WTC11 (cell line): ENCODE data around the gene DHRS1. TPM values are rescaled to one million over a fixed set of nuclear protein-coding genes. Genes with fewer than 3 reads are reported as not detected.

ENCODE experiments used
- ATAC-seq: fragments of 200-7000 bp; cut with Tn5 transposase; 2 replicates; pipeline ENCODE4 v1.10.0; 2021; ENCODE audit warnings: mild to moderate bottlenecking, moderate library complexity
- CTCF ChIA-PET: fragments of 300-600 bp; sonication (Branson Sonifier 250); formaldehyde crosslinking; loops from one replicate; lab custom pipeline; 2021; ENCODE audit warnings: antibody characterized with exemption; lab: Charles Lee
- POLR2A ChIA-PET: fragments of 350-600 bp; sonication (Branson Sonifier 250); formaldehyde crosslinking; loops from one replicate; lab custom pipeline; 2021; ENCODE audit warnings: antibody characterized with exemption; lab: Charles Lee
- DNase-seq: peaks from one replicate; pipeline ENCODE4 v3.0.0; 2021; ENCODE audit warnings: low spot score
- H3K27ac Mint-ChIP-seq: 2 replicates; pipeline ENCODE4 v1.8.0; 2021; ENCODE audit warnings: mixed read lengths
- H3K27me3 Mint-ChIP-seq: 2 replicates; pipeline ENCODE4 v1.8.0; 2021; ENCODE audit warnings: low read depth, mild to moderate bottlenecking, moderate library complexity, mixed read lengths
- H3K36me3 Mint-ChIP-seq: 2 replicates; pipeline ENCODE4 v1.8.0; 2021; ENCODE audit warnings: mixed read lengths
- H3K4me1 Mint-ChIP-seq: 2 replicates; pipeline ENCODE4 v1.8.0; 2022; ENCODE audit warnings: mixed read lengths
- H3K4me3 Mint-ChIP-seq: 2 replicates; pipeline ENCODE4 v1.8.0; 2021; ENCODE audit warnings: mild to moderate bottlenecking, moderate library complexity, mixed read lengths
- H3K9me3 Mint-ChIP-seq: 2 replicates; pipeline ENCODE4 v1.8.0; 2021; ENCODE audit warnings: mixed read lengths
- ARID4B ChIP-seq: sonication (generic); formaldehyde crosslinking; IDR thresholded peaks from 2 replicates; pipeline ENCODE4 v1.8.0; 2023; ENCODE audit warnings: missing genetic modification reagents, mild to moderate bottlenecking, borderline replicate concordance
- ATF6 ChIP-seq: sonication (generic); formaldehyde crosslinking; IDR thresholded peaks from 2 replicates; pipeline ENCODE4 v1.8.1; 2023; ENCODE audit warnings: mild to moderate bottlenecking, missing genetic modification reagents
- CREM ChIP-seq: sonication (generic); formaldehyde crosslinking; IDR thresholded peaks from 2 replicates; pipeline ENCODE4 v1.8.1; 2022; ENCODE audit warnings: mild to moderate bottlenecking, missing genetic modification reagents, moderate library complexity
- E2F1 ChIP-seq: sonication (generic); formaldehyde crosslinking; IDR thresholded peaks from 2 replicates; pipeline ENCODE4 v1.8.0; 2022; ENCODE audit warnings: mild to moderate bottlenecking, missing genetic modification reagents
- E2F5 ChIP-seq: sonication (generic); formaldehyde crosslinking; IDR thresholded peaks from 2 replicates; pipeline ENCODE4 v1.8.1; 2022; ENCODE audit warnings: mild to moderate bottlenecking, moderate library complexity, missing genetic modification reagents
- FOXP1 ChIP-seq: sonication (generic); formaldehyde crosslinking; IDR thresholded peaks from 2 replicates; pipeline ENCODE4 v1.8.0; 2022; ENCODE audit warnings: missing genetic modification reagents, mild to moderate bottlenecking, moderate library complexity, borderline replicate concordance
- IRF1 ChIP-seq: sonication (generic); formaldehyde crosslinking; IDR thresholded peaks from 2 replicates; pipeline ENCODE4 v1.8.0; 2023; ENCODE audit warnings: missing genetic modification reagents
- RELA ChIP-seq: sonication (generic); formaldehyde crosslinking; IDR thresholded peaks from 2 replicates; pipeline ENCODE4 v1.8.1; 2022; ENCODE audit warnings: missing genetic modification reagents, mild to moderate bottlenecking, borderline replicate concordance
- TP53 ChIP-seq: sonication (generic); formaldehyde crosslinking; IDR thresholded peaks from 2 replicates; pipeline ENCODE4 v1.8.1; 2023; ENCODE audit warnings: mild to moderate bottlenecking, missing genetic modification reagents
- ZMAT4 ChIP-seq: fragments of 250-450 bp; sonication (Bioruptor Pico); IDR thresholded peaks from 2 replicates; pipeline ENCODE4 v1.9.0; 2021; ENCODE audit warnings: mild to moderate bottlenecking
- ZNF219 ChIP-seq: sonication (generic); formaldehyde crosslinking; IDR thresholded peaks from 2 replicates; pipeline ENCODE4 v1.8.0; 2023; ENCODE audit warnings: missing genetic modification reagents, mild to moderate bottlenecking, borderline replicate concordance
- ZNF232 ChIP-seq: sonication (generic); formaldehyde crosslinking; IDR thresholded peaks from 2 replicates; pipeline ENCODE4 v1.8.0; 2022; ENCODE audit warnings: mild to moderate bottlenecking, missing genetic modification reagents
- ZNF425 ChIP-seq: fragments of 250-450 bp; sonication (Bioruptor Pico); conservative IDR thresholded peaks from 2 replicates; pipeline ENCODE4 v1.9.0; 2021; ENCODE audit warnings: mild to moderate bottlenecking
- total RNA-seq: library from RNA; stranded (reverse); gene quantifications from 3 replicates; pipeline ENCODE4 v1.2.3, GENCODE V29; 2021
- TF ChIP-seq, protein P1 (sequence below): fragments of 250-450 bp; sonication (Bioruptor Pico); IDR thresholded peaks from 2 replicates; pipeline ENCODE4 v1.9.0; 2021; ENCODE audit warnings: mild to moderate bottlenecking
- TF ChIP-seq, protein P2 (sequence below): sonication (generic); formaldehyde crosslinking; conservative IDR thresholded peaks from 2 replicates; pipeline ENCODE4 v1.8.1; 2023; ENCODE audit warnings: mild to moderate bottlenecking, low read depth, missing genetic modification reagents, moderate library complexity

The DHRS1 gene
- total RNA-seq, 1 experiment from 2014 or later, result 13.9 TPM

- TF ChIP-seq E2F1, result no peak
- no peak for TF ChIP-seq ATF6 (CRISPR knock-in tag)
- TF ChIP-seq, protein P1, sequence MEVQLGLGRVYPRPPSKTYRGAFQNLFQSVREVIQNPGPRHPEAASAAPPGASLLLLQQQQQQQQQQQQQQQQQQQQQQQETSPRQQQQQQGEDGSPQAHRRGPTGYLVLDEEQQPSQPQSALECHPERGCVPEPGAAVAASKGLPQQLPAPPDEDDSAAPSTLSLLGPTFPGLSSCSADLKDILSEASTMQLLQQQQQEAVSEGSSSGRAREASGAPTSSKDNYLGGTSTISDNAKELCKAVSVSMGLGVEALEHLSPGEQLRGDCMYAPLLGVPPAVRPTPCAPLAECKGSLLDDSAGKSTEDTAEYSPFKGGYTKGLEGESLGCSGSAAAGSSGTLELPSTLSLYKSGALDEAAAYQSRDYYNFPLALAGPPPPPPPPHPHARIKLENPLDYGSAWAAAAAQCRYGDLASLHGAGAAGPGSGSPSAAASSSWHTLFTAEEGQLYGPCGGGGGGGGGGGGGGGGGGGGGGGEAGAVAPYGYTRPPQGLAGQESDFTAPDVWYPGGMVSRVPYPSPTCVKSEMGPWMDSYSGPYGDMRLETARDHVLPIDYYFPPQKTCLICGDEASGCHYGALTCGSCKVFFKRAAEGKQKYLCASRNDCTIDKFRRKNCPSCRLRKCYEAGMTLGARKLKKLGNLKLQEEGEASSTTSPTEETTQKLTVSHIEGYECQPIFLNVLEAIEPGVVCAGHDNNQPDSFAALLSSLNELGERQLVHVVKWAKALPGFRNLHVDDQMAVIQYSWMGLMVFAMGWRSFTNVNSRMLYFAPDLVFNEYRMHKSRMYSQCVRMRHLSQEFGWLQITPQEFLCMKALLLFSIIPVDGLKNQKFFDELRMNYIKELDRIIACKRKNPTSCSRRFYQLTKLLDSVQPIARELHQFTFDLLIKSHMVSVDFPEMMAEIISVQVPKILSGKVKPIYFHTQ, result no peak
Observed at GRCh38 chr14:24271834-24272263, 27.7 kb downstream of the DHRS1 start (continued).

DNA sequence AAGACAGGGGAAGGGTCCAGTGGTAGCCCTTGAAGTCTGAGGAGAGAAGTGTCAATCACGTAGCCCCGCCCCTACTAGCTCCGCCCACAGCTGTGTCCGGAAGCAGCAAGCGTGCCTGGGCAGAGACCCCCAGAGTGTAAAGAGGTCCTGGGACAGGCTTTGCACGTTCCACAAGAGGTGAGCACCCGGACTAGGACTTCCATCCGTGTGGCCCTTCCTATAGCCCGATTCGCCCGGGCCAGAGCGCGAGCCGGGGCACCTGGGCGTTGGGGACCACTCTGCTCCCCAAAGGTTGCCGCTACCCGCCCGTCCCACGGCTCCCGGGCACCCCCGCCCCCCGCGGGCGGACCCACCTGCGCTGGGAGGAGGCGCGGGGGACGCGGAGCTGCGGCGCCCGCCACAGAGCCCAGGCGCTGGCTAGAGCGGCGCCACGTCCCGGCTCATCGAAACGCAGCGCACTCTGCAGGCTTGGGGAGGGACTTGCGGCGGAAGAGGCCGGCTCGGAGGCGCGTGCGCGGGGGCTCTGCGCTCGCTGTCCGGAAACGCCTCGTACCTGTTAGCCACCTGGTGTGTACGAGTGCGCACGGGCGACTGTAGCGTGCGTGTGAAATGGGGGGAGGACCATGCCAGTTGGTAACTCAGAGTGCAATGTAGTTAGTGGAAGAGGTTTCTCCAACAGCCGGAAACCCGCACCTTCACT is 28.3 kb downstream of the DHRS1 start, which contains the start of gene RABGGTA:
Gene RABGGTA, minus strand, starts transcription at position 464 of the 700 bp plus-strand sequence. CDS start 482 bp downstream, outside the sequence.
- DNase-seq (peak; percentile 95), ATAC-seq (peak; percentile 94)
- POLR2A ChIA-PET, result interaction anchor here (0.5 to 1.5 kb wide), 16 partner anchors 9 to 144 kb away, joined by 3 to 20 read pairs (median 4); partner anchors contain the start of genes CHMP4A, DHRS1, GMPR2 and MDP1
- CTCF ChIA-PET, result interaction anchor here (0.6 to 5.8 kb wide), 22 partner anchors 9 to 1276 kb away, joined by 3 to 77 read pairs (median 6); partner anchors contain the start of genes CHMP4A, CIDEB, DHRS1 and IRF9
- H3K4me1 Mint-ChIP-seq, result peaks cover 16% of the 10 kb centered on the region
- no peaks in the 10 kb centered on the region for H3K9me3 Mint-ChIP-seq
- H3K4me3 Mint-ChIP-seq, result peak within 1 kb of the TSS; percentile 72
- H3K27ac Mint-ChIP-seq, result peak within 1 kb of the TSS; percentile 87
- no peaks in the 10 kb centered on the region for H3K27me3 Mint-ChIP-seq
- peaks cover 4% of the 10 kb centered on the region; the same call in 1 of the 2 replicates for H3K36me3 Mint-ChIP-seq
- TF ChIP-seq ZMAT4, result 0 out of 2 replicates have a peak, but pooled peaks have one; percentile 68
- TF ChIP-seq, protein P2, sequence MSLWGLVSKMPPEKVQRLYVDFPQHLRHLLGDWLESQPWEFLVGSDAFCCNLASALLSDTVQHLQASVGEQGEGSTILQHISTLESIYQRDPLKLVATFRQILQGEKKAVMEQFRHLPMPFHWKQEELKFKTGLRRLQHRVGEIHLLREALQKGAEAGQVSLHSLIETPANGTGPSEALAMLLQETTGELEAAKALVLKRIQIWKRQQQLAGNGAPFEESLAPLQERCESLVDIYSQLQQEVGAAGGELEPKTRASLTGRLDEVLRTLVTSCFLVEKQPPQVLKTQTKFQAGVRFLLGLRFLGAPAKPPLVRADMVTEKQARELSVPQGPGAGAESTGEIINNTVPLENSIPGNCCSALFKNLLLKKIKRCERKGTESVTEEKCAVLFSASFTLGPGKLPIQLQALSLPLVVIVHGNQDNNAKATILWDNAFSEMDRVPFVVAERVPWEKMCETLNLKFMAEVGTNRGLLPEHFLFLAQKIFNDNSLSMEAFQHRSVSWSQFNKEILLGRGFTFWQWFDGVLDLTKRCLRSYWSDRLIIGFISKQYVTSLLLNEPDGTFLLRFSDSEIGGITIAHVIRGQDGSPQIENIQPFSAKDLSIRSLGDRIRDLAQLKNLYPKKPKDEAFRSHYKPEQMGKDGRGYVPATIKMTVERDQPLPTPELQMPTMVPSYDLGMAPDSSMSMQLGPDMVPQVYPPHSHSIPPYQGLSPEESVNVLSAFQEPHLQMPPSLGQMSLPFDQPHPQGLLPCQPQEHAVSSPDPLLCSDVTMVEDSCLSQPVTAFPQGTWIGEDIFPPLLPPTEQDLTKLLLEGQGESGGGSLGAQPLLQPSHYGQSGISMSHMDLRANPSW (CRISPR knock-in tag), result no peak
- TF ChIP-seq CREM (CRISPR knock-in tag), result peak; percentile 79
- no peak for TF ChIP-seq IRF1 (CRISPR knock-in tag)
- peak; percentile 84; the same call in 1 of the 2 replicates for TF ChIP-seq ZNF219 (CRISPR knock-in tag)
- peak; percentile 69; the same call in 1 of the 2 replicates for TF ChIP-seq RELA
- TF ChIP-seq E2F5 (CRISPR knock-in tag), result peak; percentile 76; the same call in 1 of the 2 replicates
- 0 out of 2 replicates have a peak, but pooled peaks have one; percentile 19 for TF ChIP-seq TP53 (CRISPR knock-in tag)
- peak; percentile 95 for TF ChIP-seq FOXP1
- no peak for TF ChIP-seq ZNF425 (CRISPR knock-in tag)
- TF ChIP-seq ARID4B (CRISPR knock-in tag), result peak; percentile 83
- TF ChIP-seq ZNF232 (CRISPR knock-in tag), result peak; percentile 78; the same call in 1 of the 2 replicates
